ENCODE data around the gene PAQR4. TPM values are rescaled to one million over a fixed set of nuclear protein-coding genes. Genes with fewer than 3 reads are reported as not detected.

PAQR4 gene
- total and polyA plus RNA-seq, 8 donors = 2.7 to 43.2 (median 9.7) TPM

- TF ChIP-seq CTCF (IDR thresholded peaks at IDR 0.05) = no peak
- TF ChIP-seq POLR2AphosphoS5 (IDR thresholded peaks at IDR 0.05) = no peak
- TF ChIP-seq POLR2A (IDR thresholded peaks at IDR 0.05) = no peak
- TF ChIP-seq EP300 (IDR thresholded peaks at IDR 0.05) = no peak
- Histone ChIP-seq H3K4me1 (no peaks in the 10 kb centered on the region), H3K4me3 (no peak overlapping the region), H3K27ac (no peak overlapping the region), H3K36me3 (peaks cover 0 to 46% (median 41%) of the 10 kb centered on the region in 4 donors), H3K27me3 (peaks cover 0 to 6% (median 3%) of the 10 kb centered on the region in 3 donors), H3K9me3 (no peaks in the 10 kb centered on the region)
- WGBS, 5 donors = 75 to 89% (median 84%) methylated on average over 25 to 36 of the region's 36 CpGs
- intact Hi-C loops (cut with DNase I; ENCODE audit: low total_unique reads) = no loop called here
- no peak for DNase-seq
These were observed 20.1 kb upstream of the PAQR4 start for GRCh38 chr16:2948807-2949704.

DNA sequence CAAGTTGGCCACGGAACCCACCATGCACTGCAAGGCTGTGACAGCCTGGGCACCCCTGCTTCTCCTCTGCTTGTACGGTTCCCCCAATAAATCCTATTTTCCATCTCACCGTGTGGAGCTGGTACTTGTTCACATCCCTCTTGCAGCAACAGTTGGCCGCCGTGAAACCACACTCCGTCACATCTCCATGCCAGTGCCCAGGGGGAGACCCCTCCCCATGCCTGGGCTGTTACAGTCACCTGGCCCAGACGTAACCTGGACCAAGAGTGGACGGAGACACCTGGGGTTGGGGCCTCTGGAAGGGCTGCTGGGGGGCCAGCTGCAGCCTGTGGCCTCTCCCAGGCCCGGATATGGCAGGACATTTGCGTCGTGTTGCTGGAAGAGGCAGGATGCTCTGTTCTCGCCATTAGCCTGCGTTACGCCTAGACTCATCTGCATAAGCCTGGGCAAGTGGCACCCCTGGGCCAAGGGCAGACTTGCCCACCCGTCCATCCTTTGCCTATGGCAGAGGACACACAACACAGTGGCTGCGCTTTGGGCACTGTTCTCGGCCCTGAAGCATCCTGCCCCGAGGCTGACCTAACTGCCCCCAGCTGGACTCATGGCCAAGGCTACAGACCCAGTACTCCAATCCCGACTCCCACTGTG is 19.3 kb upstream of the PAQR4 start:
- 79 to 93% (median 89%) methylated on average over 8 to 19 of the region's 19 CpGs for WGBS, 5 donors
- no peak for DNase-seq
- Histone ChIP-seq H3K36me3 (peaks cover 0 to 41% (median 36%) of the 10 kb centered on the region in 4 donors), H3K4me3 (no peak overlapping the region), H3K27me3 (peaks cover 0 to 13% (median 11%) of the 10 kb centered on the region in 3 donors), H3K27ac (no peak overlapping the region), H3K4me1 (no peaks in the 10 kb centered on the region), H3K9me3 (no peaks in the 10 kb centered on the region)
- no peak for TF ChIP-seq POLR2A (IDR thresholded peaks at IDR 0.05)
- no peak for TF ChIP-seq POLR2AphosphoS5 (IDR thresholded peaks at IDR 0.05)
- TF ChIP-seq EP300 (IDR thresholded peaks at IDR 0.05) = no peak
- no peak for TF ChIP-seq CTCF (IDR thresholded peaks at IDR 0.05)
- intact Hi-C loops (cut with DNase I; ENCODE audit: low total_unique reads) = no loop called here

DNA sequence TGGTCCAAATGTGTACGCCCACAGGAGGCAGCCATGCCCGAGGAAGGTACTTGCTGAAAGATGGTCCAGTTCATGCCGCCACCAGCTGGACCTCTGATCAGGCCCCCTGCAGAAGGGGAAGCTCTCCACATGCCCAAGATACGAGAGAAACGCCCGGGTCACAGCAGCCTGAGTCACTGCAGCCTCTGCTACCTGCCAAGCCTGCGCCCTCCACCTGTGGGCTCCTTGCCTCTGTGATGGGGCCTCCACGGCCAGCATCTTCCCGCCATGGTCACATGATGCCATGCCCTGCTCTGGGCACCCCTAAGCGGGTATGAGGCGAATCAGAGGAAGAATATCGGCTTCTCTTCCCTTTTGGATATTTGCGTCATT is 18.8 kb upstream of the PAQR4 start:
- H3K4me3 ChIP-seq = no peak overlapping the region
- 90 to 100% (median 94%) methylated on average over 6 to 13 of the region's 13 CpGs for WGBS, 5 donors
- intact Hi-C loops (cut with DNase I; ENCODE audit: low total_unique reads) = no loop called here

More for the DNA sequence above, 18.8 kb upstream of the PAQR4 start:
- DNase-seq = no peak
- Histone ChIP-seq H3K4me1 (no peaks in the 10 kb centered on the region), H3K36me3 (peaks cover 0 to 37% (median 32%) of the 10 kb centered on the region in 4 donors), H3K9me3 (no peaks in the 10 kb centered on the region), H3K27me3 (peaks cover 0 to 18% (median 16%) of the 10 kb centered on the region in 3 donors), H3K27ac (no peak overlapping the region)
- TF ChIP-seq CTCF (IDR thresholded peaks at IDR 0.05) (no peak), EP300 (IDR thresholded peaks at IDR 0.05) (no peak), POLR2A (IDR thresholded peaks at IDR 0.05) (no peak), POLR2AphosphoS5 (IDR thresholded peaks at IDR 0.05) (no peak)
